Measurements from ENCODE around the gene KNTC1. TPM values are rescaled to one million over a fixed set of nuclear protein-coding genes. Genes with fewer than 3 reads are reported as not detected.

Gene KNTC1
- total and polyA plus RNA-seq, 2 of the 13 experiments (the other 11 are each of a cell fraction or from before 2014, with no cell fraction given): 45.1 to 57.6 TPM

GRCh38 chr12:122499991-122500684 is 26.9 kb upstream of the KNTC1 start (continued):
- TF ChIP-seq ATF4 (CRISPR knock-in tag; IDR thresholded peaks at IDR 0.05): peak in 1 of 2 experiments; percentile 90; a peak in 2 of 4 replicates
- TF ChIP-seq KAT7 (CRISPR knock-in tag; IDR thresholded peaks at IDR 0.05; ENCODE audit: borderline replicate concordance): no peak
- no peak for TF ChIP-seq ZNF317 (CRISPR knock-in tag; IDR thresholded peaks at IDR 0.05)
- no peak for TF ChIP-seq JDP2 (CRISPR knock-in tag; IDR thresholded peaks at IDR 0.05; ENCODE audit: borderline replicate concordance)
- TF ChIP-seq HNRNPUL1 (IDR thresholded peaks at IDR 0.05; ENCODE audit: low read depth, low read length): no peak
- no peak for TF ChIP-seq FOXP1 (IDR thresholded peaks at IDR 0.05)
- no peak for TF ChIP-seq FOXP1 (CRISPR knock-in tag; IDR thresholded peaks at IDR 0.05)
- TF ChIP-seq GPN1 (CRISPR knock-in tag; IDR thresholded peaks at IDR 0.05; ENCODE audit: borderline replicate concordance): no peak
- no peak for TF ChIP-seq NR2F2 (IDR thresholded peaks at IDR 0.05; ENCODE audit: borderline replicate concordance, low read depth)
- TF ChIP-seq ELF4 (CRISPR knock-in tag; IDR thresholded peaks at IDR 0.05; ENCODE audit: borderline replicate concordance): no peak
- peak; percentile 59 for TF ChIP-seq SPEN (CRISPR knock-in tag; IDR thresholded peaks at IDR 0.05; ENCODE audit: low read depth)
- no peak for TF ChIP-seq SSRP1 (CRISPR knock-in tag; IDR thresholded peaks at IDR 0.05)
- TF ChIP-seq RFX5 (IDR thresholded peaks at IDR 0.05; ENCODE audit: low read depth, low read length): no peak
- TF ChIP-seq TARDBP (CRISPR knock-in tag; IDR thresholded peaks at IDR 0.05): no peak
- TF ChIP-seq ZBTB7B (CRISPR knock-in tag; IDR thresholded peaks at IDR 0.05): peak; percentile 19; the same call in 1 of the 2 replicates
- no peak for TF ChIP-seq ZNF574 (CRISPR knock-in tag; IDR thresholded peaks at IDR 0.05)
- TF ChIP-seq ZNF530 (CRISPR knock-in tag; IDR thresholded peaks at IDR 0.05; ENCODE audit: low read depth): no peak
- no peak for TF ChIP-seq BCL3 (CRISPR knock-in tag; IDR thresholded peaks at IDR 0.05)
- TF ChIP-seq FOXJ3 (CRISPR knock-in tag; IDR thresholded peaks at IDR 0.05; ENCODE audit: borderline replicate concordance): no peak
- no peak for TF ChIP-seq HIC2 (CRISPR knock-in tag; IDR thresholded peaks at IDR 0.05; ENCODE audit: low read depth)
- TF ChIP-seq ZNF414 (CRISPR knock-in tag; IDR thresholded peaks at IDR 0.05): peak; percentile 26; the same call in 1 of the 2 replicates
- 0 out of 2 replicates have a peak, but pooled peaks have one; percentile 34 for TF ChIP-seq REXO4 (CRISPR knock-in tag; IDR thresholded peaks at IDR 0.05; ENCODE audit: borderline replicate concordance)
- no peak for TF ChIP-seq ZNF709 (CRISPR knock-in tag; IDR thresholded peaks at IDR 0.05)

All from HepG2 (cell line).